DMS 273 (cell line): ENCODE measurements around the gene BBC3.
A peak's percentile ranks its signal among the peaks of the same experiment; 100 is the strongest.
"Not testable (repeated sequence)": the region's sequence is repeated elsewhere in the genome, so short reads cannot be mapped to it uniquely, and the experiment has no call there.

Experiments
- DNase-seq: peaks from one replicate; lab custom pipeline; 2025; ENCODE audit not compliant: unreplicated experiment; lab: John Stamatoyannopoulos, UW

The BBC3 gene

DNA sequence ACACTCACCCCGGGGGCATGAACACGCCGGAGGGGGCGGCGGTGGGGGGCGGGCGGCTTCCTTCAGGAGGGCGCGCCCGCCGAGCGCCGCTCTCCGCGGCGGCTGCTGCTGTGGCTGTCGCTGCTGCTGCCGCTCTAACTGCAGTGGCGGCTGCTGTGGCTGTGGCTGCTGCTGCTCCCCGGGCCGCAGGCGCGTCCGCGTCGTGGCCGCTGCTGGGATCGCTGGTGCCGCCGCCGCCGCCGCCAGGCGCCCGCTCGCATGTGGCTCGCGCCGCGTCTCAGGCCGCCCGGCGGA lies at the start of gene BBC3:
Gene BBC3, minus strand, starts transcription at position 279 of the 294 bp plus-strand sequence. CDS start 2,768 bp downstream, outside the sequence.
- DNase-seq: no peak

DNA sequence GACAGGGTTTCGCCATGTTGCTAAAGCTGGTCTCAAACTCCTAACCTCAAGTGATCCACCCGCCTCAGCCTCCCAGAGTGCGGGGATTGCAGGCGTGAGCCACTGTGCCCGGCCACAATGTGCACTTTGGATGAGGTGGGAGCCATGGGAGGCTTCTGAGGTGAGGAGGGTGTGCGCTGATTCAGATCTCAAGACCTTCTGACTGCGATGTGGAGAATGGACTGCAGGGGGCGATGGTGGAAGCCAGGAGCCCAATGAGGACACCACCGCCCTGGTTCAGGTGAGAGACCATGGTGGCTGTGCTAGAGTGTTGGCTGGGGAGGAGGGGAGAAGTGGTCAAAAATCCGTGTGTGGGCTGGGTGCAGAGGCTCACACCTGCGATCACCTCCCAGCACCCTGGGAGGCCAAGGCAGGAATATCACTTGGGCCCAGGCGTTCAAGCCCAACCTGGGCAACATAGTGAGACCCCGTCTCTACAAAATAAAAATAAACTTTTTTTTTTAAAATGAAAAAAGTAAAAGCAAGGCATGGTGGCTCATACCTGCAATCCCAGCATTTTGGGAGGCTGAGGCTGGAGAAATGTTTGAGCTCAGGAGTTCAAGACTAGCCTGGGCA lies 49.3 kb upstream of the BBC3 start:
- peak; percentile 65 for DNase-seq

DNA sequence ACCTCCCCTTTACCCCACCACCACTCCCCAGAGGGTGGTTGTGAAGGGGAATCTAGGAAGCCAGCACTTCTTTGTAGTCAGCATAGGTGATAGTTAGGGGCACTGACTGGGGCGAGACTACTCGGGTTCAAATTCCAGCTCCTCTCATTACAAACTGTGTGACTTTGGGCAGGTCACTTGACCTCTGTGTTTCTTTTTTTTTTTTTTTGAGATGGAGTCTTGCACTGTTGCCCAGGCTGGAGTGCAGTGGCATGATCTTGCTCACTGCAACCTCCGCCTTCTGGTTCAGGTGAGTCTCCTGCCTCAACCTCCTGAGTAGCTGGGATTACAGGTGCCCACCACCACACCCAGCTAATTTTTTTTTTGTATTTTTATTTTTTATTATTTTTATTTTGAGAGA lies 45.5 kb upstream of the BBC3 start:
- not testable (repeated sequence) for DNase-seq

- no peak for DNase-seq
Measured at GRCh38 chr19:47275791-47276461, 44.9 kb upstream of the BBC3 start.

DNA sequence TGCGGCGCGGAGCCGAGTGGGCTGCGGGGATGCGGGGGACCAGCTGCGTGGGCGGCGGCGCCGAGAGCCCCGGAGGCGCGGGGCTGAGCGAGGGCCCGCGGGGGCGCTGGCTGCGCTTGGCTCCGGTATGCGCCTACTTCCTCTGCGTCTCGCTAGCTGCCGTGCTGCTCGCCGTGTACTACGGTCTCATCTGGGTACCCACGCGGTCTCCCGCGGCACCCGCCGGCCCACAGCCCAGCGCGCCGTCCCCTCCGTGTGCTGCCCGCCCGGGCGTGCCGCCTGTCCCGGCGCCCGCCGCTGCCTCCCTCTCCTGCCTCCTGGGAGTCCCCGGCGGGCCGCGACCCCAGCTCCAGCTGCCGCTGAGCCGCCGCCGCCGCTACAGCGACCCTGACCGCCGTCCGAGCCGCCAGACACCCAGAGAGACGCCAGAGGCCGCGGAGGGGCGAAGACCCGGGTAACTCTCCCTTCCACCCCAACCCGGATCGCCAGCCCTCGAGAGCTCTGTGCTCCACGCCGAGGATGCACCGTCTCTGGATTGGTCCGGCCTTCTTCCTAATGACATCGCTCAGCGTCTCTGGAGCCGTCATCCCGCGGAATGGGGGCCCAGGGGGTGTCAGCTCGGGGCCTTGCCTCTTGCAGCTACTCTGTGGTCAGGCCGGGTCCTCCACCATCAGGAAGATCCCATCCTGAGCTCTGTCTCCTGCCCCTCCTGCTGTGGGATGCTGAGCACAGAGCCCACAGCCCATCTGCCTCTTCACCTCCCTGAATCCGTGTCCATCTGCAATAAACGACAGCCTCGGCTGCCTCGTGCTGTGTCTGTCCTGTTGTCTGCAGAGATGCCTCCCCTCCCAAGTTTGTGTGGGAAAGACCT lies 44.1 kb upstream of the BBC3 start:
- peak; percentile 75 for DNase-seq

DNA sequence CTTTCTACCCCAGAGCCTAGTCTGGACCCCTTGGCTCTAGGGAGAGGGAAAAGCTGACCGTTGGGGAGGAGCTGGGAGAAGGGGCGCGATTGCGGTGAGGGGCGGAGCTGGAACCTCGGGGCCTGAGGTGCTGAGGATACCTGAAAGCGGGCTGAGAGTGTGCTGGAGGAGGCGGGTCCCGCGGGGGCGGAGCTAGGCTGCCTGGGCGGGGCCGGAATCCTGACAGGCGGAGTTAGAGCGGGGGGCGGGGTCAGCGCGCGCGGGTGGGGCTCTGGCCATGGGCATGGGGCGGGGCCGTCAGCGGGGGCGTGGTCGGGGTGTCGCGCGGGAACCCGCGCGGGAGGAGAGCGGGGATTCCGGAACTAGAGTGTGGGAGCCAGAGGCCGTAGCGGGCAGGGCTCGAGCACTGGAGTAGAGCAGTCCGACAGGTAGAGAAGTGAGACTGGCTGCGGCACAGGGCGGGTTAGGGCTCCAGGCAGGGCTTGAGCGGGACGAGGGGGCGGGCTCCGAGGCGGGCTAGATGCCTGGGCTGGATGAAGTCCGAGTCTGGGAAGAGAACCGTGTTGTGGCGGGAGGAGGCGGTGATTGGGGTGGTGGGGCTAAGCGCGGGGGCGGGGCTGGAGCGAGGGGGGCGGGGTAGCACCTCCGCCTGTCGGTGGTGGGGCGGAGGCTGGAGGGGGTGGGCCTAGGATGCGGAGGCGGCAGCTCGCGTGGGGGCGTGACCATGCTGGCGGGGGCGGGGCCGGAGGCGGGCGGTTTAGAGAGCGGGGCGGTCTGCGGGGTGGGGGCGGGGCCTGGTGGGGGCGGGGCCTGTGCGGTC lies 43.3 kb upstream of the BBC3 start, which contains the start of gene INAFM1:
Gene INAFM1, plus strand, starts transcription at position 815 of the 820 bp plus-strand sequence. CDS start 35 bp downstream, outside the sequence.
- peak; percentile 94 for DNase-seq

DNA sequence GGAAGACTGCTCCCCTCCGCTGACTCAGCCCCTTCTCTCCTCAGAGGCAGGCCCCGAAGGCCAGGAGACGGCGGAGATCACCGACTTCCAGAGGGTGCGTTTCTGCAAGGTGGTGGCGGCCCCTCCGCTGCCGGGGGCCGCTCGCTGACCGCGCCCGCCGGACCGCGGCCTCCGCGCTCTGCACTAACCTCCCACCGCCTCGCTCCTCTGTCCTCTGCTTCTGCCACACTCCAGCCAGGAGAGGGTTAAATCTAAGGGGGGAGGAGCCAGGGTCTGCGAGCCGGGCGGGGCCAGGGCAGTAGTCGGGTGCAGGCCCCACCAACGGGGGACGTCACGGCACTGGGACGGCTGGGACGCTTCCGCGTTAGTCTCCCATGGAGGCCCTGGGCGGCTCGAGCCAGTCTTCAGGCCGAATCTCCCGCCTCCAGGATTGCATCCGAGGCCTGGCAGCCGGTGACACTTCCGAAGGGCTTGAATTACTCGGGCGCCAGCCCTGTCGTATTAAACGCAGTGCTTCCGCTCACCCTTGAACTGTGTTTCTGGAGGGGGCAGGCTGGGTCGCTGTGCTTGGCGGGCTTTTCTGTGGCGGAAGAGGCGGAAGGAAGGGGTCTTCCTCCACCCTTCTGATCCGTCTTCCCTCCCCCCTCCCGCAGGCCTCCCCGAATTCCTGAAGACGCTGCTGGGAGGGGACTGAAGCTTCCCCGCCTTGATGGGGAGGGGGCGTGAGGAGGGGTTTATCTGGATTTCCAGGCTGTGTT lies 42.5 kb upstream of the BBC3 start:
- DNase-seq: peak; percentile 95

- DNase-seq: peak; percentile 78
Measured at GRCh38 chr19:47272448-47273312, 41.7 kb upstream of the BBC3 start.

DNA sequence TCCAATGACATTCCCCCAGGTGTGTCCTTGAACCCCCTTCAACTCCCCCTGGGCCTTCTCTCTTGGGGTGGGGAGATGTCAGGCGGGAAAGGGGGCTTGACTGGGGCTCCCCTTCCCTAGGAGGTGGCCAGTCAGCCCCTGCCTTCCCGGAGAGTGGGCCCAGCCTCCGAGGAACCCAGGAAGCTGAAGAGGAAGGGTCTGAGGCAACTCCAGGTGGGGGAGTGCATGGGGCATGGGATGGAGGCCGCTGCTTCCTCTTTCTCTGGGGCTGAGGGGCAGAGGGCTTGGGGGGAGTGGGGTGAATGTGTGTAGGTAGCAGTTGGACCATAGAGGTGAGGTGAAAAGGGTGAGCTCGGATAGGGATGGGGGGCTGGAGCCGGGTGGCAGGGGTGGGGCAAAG lies 41.0 kb upstream of the BBC3 start:
- DNase-seq: no peak

- DNase-seq: no peak
Measured at GRCh38 chr19:47270408-47270807, 39.4 kb upstream of the BBC3 start.

- DNase-seq: no peak
Measured at GRCh38 chr19:47269596-47269995, 38.6 kb upstream of the BBC3 start.

DNA sequence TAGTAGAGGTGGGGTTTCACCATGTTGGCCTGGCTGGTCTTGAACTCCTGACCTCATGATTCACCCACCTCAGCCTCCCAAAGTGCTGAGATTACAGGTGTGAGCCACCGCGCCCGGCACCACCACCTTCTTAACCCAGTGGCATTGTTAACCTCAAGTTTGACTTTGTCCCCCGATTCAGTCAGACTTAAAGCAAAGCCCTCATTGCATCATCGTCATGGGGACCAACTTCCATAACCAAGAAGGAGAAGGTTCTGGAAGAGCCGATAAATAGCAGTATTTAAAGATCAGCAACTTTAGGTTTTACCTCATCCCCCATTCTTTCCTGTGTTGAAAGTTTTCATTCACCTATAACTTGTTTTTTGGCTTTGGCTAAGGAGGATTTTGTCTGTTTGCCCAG lies 37.0 kb upstream of the BBC3 start:
- no peak for DNase-seq

DNA sequence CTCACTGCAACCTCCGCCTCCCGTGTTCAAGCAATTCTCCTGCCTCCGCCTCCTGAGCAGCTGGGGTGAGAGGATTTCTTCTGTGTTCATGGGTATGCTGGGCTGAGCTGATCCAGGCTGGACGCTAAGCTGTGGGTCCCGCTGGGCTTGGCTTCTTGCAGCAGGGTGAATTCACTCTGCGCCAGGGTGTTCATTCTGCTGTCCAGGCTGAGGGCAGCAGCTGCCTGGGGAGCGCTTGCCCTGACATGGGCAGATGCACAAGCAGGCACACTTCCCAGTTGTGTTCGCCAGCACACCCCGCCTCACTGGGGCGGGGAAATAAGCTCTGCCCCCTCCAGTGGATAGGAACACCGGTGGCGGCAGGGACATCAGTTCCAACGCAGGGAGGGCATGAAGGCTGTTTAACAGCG lies 36.4 kb upstream of the BBC3 start:
- peak; percentile 55 for DNase-seq

- no peak for DNase-seq
Measured at GRCh38 chr19:47266401-47266941, 35.5 kb upstream of the BBC3 start.

DNA sequence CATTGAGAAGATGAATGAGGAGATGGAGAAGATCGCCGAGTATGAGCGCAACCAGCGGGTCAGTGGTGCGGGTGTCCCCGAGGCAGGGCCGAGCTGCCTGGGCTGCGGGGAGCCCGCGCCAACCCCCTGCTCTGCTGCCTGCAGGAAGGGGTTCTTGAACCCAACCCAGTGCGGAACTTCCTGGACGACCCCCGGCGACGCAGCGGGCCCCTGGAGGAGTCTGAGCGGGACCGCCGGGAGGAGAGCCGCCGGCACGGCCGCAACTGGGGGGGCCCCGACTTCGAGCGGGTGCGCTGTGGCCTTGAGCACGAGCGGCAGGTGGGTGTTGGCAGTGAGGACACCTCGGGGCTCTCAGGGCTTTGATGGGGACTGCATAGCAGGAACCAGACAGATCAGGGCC lies 33.6 kb upstream of the BBC3 start:
- no peak for DNase-seq

GRCh38 chr19:47261946-47262793 lies 31.2 kb upstream of the BBC3 start:
- DNase-seq: not testable (repeated sequence)

DNA sequence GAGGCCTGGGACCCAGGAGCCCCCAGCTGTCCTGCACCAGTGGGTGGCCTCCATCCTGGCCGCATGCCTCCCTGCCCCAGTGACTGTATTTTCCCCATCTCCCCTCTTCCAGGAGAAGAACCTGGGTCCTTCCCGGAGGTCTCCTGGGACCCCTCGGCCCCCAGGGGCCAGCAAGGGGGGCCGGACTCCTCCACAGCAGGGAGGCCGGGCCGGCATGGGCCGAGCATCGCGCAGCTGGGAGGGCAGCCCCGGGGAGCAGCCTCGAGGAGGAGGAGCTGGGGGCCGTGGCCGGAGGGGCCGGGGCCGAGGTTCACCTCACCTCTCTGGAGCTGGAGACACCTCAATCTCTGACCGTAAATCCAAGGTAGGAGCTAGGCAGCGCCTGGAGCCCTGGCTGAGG lies 29.5 kb upstream of the BBC3 start:
- no peak for DNase-seq

DNA sequence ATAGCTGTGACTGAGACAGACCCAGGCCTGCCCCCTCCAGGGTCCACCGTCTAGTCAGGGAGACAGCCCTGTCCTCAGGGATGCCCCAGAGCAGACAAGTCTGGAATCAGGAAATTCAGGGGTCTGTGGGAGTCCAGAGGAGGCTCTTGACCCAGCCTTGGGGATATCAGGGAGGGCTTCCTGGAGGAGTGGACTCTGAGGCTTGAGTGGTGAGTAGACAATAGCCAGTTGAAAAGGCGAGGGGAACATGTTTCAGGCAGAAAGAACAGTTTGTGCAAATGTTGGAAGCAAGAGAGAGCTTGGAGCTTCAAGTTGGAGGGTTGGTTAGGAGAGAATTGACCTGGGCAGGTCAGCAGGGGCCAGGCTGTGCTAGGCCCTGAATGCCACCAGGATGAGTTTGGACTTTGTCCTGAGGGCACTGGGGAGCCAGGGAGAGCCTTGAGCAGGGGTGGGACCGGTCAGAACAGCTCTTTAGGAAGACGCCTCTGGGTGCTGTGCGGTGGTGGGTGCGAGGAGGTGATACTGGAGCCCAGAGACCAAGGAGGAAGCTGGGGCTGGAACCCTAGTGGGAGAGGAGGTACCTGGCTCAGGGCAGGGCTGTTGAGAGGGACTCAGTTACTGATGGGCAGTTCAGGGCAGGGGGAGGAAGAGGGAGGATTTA lies 28.0 kb upstream of the BBC3 start:
- DNase-seq: no peak
